ENCODE results near the gene TNNT2.

The TNNT2 gene

GRCh38 chr1:201403359-201403758 is 25.9 kb upstream of the TNNT2 start:
- Histone ChIP-seq H3K27ac (ENCODE audit: insufficient read depth, low read depth, low read length, poor library complexity, severe bottlenecking) (no peak overlapping the region), H3K36me3 (ENCODE audit: control insufficient read depth, insufficient read depth, low read length) (no peaks in the 10 kb centered on the region), H3K4me3 (ENCODE audit: insufficient read depth, low read depth, low read length) (no peak overlapping the region), H3K9me3 (ENCODE audit: control insufficient read depth, low read length) (no peaks in the 10 kb centered on the region), H3K4me1 (ENCODE audit: control insufficient read depth, insufficient read depth, low read length) (peaks cover under 1% of the 10 kb centered on the region), H3K27me3 (ENCODE audit: control insufficient read depth, insufficient read depth, low read length, poor library complexity, severe bottlenecking) (peaks cover 46% of the 10 kb centered on the region)
- WGBS, 2 experiments = 72 to 82% methylated on average over 1 of the region's 1 CpG

- WGBS, 2 experiments = 92 to 95% methylated on average over 2 of the region's 2 CpGs
- Histone ChIP-seq H3K27ac (ENCODE audit: insufficient read depth, low read depth, low read length, poor library complexity, severe bottlenecking) (no peak overlapping the region), H3K4me3 (ENCODE audit: insufficient read depth, low read depth, low read length) (no peak overlapping the region), H3K36me3 (ENCODE audit: control insufficient read depth, insufficient read depth, low read length) (no peaks in the 10 kb centered on the region), H3K4me1 (ENCODE audit: control insufficient read depth, insufficient read depth, low read length) (no peaks in the 10 kb centered on the region), H3K9me3 (ENCODE audit: control insufficient read depth, low read length) (no peaks in the 10 kb centered on the region), H3K27me3 (ENCODE audit: control insufficient read depth, insufficient read depth, low read length, poor library complexity, severe bottlenecking) (peaks cover 60% of the 10 kb centered on the region)
These were observed 24.2 kb upstream of the TNNT2 start for GRCh38 chr1:201401700-201402099.

- Histone ChIP-seq H3K9me3 (ENCODE audit: control insufficient read depth, low read length) (no peaks in the 10 kb centered on the region), H3K4me3 (ENCODE audit: insufficient read depth, low read depth, low read length) (no peak overlapping the region), H3K36me3 (ENCODE audit: control insufficient read depth, insufficient read depth, low read length) (no peaks in the 10 kb centered on the region), H3K27ac (ENCODE audit: insufficient read depth, low read depth, low read length, poor library complexity, severe bottlenecking) (no peak overlapping the region), H3K27me3 (ENCODE audit: control insufficient read depth, insufficient read depth, low read length, poor library complexity, severe bottlenecking) (peaks cover 60% of the 10 kb centered on the region), H3K4me1 (ENCODE audit: control insufficient read depth, insufficient read depth, low read length) (no peaks in the 10 kb centered on the region)
- WGBS, 2 experiments = 85 to 97% methylated on average over 2 of the region's 2 CpGs
These were observed 23.4 kb upstream of the TNNT2 start for GRCh38 chr1:201400852-201401230.

GRCh38 chr1:201400212-201400851 is 22.9 kb upstream of the TNNT2 start:
- Histone ChIP-seq H3K4me1 (ENCODE audit: control insufficient read depth, insufficient read depth, low read length) (no peaks in the 10 kb centered on the region), H3K27me3 (ENCODE audit: control insufficient read depth, insufficient read depth, low read length, poor library complexity, severe bottlenecking) (peaks cover 60% of the 10 kb centered on the region), H3K4me3 (ENCODE audit: insufficient read depth, low read depth, low read length) (no peak overlapping the region), H3K36me3 (ENCODE audit: control insufficient read depth, insufficient read depth, low read length) (no peaks in the 10 kb centered on the region), H3K27ac (ENCODE audit: insufficient read depth, low read depth, low read length, poor library complexity, severe bottlenecking) (no peak overlapping the region), H3K9me3 (ENCODE audit: control insufficient read depth, low read length) (no peaks in the 10 kb centered on the region)
- WGBS, 2 experiments = 88 to 89% methylated on average over 11 of the region's 11 CpGs

GRCh38 chr1:201399352-201400126 is 22.1 kb upstream of the TNNT2 start:
- Histone ChIP-seq H3K4me1 (ENCODE audit: control insufficient read depth, insufficient read depth, low read length) (no peaks in the 10 kb centered on the region), H3K27ac (ENCODE audit: insufficient read depth, low read depth, low read length, poor library complexity, severe bottlenecking) (no peak overlapping the region), H3K4me3 (ENCODE audit: insufficient read depth, low read depth, low read length) (peak overlapping the region; percentile 10), H3K9me3 (ENCODE audit: control insufficient read depth, low read length) (no peaks in the 10 kb centered on the region), H3K36me3 (ENCODE audit: control insufficient read depth, insufficient read depth, low read length) (no peaks in the 10 kb centered on the region), H3K27me3 (ENCODE audit: control insufficient read depth, insufficient read depth, low read length, poor library complexity, severe bottlenecking) (peaks cover 60% of the 10 kb centered on the region)
- 5 to 6% methylated on average over 62 of the region's 62 CpGs for WGBS, 2 experiments

- Histone ChIP-seq H3K27me3 (ENCODE audit: control insufficient read depth, insufficient read depth, low read length, poor library complexity, severe bottlenecking) (peaks cover 60% of the 10 kb centered on the region), H3K4me3 (ENCODE audit: insufficient read depth, low read depth, low read length) (peak within 1 kb of the TSS; percentile 10), H3K4me1 (ENCODE audit: control insufficient read depth, insufficient read depth, low read length) (no peaks in the 10 kb centered on the region), H3K9me3 (ENCODE audit: control insufficient read depth, low read length) (no peaks in the 10 kb centered on the region), H3K36me3 (ENCODE audit: control insufficient read depth, insufficient read depth, low read length) (no peaks in the 10 kb centered on the region), H3K27ac (ENCODE audit: insufficient read depth, low read depth, low read length, poor library complexity, severe bottlenecking) (no peak within 1 kb of the TSS)
- 14 to 15% methylated on average over 25 of the region's 25 CpGs for WGBS, 2 experiments
These were observed 21.5 kb upstream of the TNNT2 start, which contains the start of gene LAD1 for GRCh38 chr1:201399018-201399351. Gene LAD1 (minus strand): TSS chr1:201399324. CDS start chr1:201399306, 18 bp downstream.

GRCh38 chr1:201397675-201398074 is 20.2 kb upstream of the TNNT2 start:
- H3K36me3 ChIP-seq (ENCODE audit: control insufficient read depth, insufficient read depth, low read length) = no peaks in the 10 kb centered on the region
- no peak overlapping the region for H3K27ac ChIP-seq (ENCODE audit: insufficient read depth, low read depth, low read length, poor library complexity, severe bottlenecking)
- 80 to 90% methylated on average over 2 of the region's 2 CpGs for WGBS, 2 experiments
- H3K27me3 ChIP-seq (ENCODE audit: control insufficient read depth, insufficient read depth, low read length, poor library complexity, severe bottlenecking) = peaks cover 55% of the 10 kb centered on the region
- no peak overlapping the region for H3K4me3 ChIP-seq (ENCODE audit: insufficient read depth, low read depth, low read length)
- no peaks in the 10 kb centered on the region for H3K9me3 ChIP-seq (ENCODE audit: control insufficient read depth, low read length)
- no peaks in the 10 kb centered on the region for H3K4me1 ChIP-seq (ENCODE audit: control insufficient read depth, insufficient read depth, low read length)

- Histone ChIP-seq H3K4me1 (ENCODE audit: control insufficient read depth, insufficient read depth, low read length) (no peaks in the 10 kb centered on the region), H3K9me3 (ENCODE audit: control insufficient read depth, low read length) (no peaks in the 10 kb centered on the region), H3K27me3 (ENCODE audit: control insufficient read depth, insufficient read depth, low read length, poor library complexity, severe bottlenecking) (peaks cover 49% of the 10 kb centered on the region), H3K27ac (ENCODE audit: insufficient read depth, low read depth, low read length, poor library complexity, severe bottlenecking) (no peak overlapping the region), H3K36me3 (ENCODE audit: control insufficient read depth, insufficient read depth, low read length) (no peaks in the 10 kb centered on the region), H3K4me3 (ENCODE audit: insufficient read depth, low read depth, low read length) (no peak overlapping the region)
- 91% methylated on average over 10 of the region's 10 CpGs for WGBS, 2 experiments
These were observed 19.5 kb upstream of the TNNT2 start for GRCh38 chr1:201396861-201397464.

- Histone ChIP-seq H3K27ac (ENCODE audit: insufficient read depth, low read depth, low read length, poor library complexity, severe bottlenecking) (no peak overlapping the region), H3K27me3 (ENCODE audit: control insufficient read depth, insufficient read depth, low read length, poor library complexity, severe bottlenecking) (peaks cover 39% of the 10 kb centered on the region), H3K4me1 (ENCODE audit: control insufficient read depth, insufficient read depth, low read length) (no peaks in the 10 kb centered on the region), H3K36me3 (ENCODE audit: control insufficient read depth, insufficient read depth, low read length) (no peaks in the 10 kb centered on the region), H3K4me3 (ENCODE audit: insufficient read depth, low read depth, low read length) (no peak overlapping the region), H3K9me3 (ENCODE audit: control insufficient read depth, low read length) (no peaks in the 10 kb centered on the region)
- WGBS, 2 experiments = 90 to 91% methylated on average over 4 of the region's 4 CpGs
These were observed 18.5 kb upstream of the TNNT2 start for GRCh38 chr1:201395936-201396335.

- Histone ChIP-seq H3K36me3 (ENCODE audit: control insufficient read depth, insufficient read depth, low read length) (no peaks in the 10 kb centered on the region), H3K27me3 (ENCODE audit: control insufficient read depth, insufficient read depth, low read length, poor library complexity, severe bottlenecking) (peaks cover 26% of the 10 kb centered on the region), H3K9me3 (ENCODE audit: control insufficient read depth, low read length) (no peaks in the 10 kb centered on the region), H3K27ac (ENCODE audit: insufficient read depth, low read depth, low read length, poor library complexity, severe bottlenecking) (no peak overlapping the region), H3K4me3 (ENCODE audit: insufficient read depth, low read depth, low read length) (no peak overlapping the region), H3K4me1 (ENCODE audit: control insufficient read depth, insufficient read depth, low read length) (no peaks in the 10 kb centered on the region)
- WGBS, 2 experiments = 43 to 45% methylated on average over 3 of the region's 3 CpGs
These were observed 17.1 kb upstream of the TNNT2 start for GRCh38 chr1:201394591-201394990.
